OCI-LY3 (cell line): ENCODE measurements around the gene ARHGAP23.
A peak's percentile ranks its signal among the peaks of the same experiment; 100 is the strongest.

Experiments used
- H2AFZ ChIP-seq: fragments of 200-600, 300-600 bp; shearing (Covaris generic); 2 replicates; pipeline ENCODE4 v1.6.0; 2014; ENCODE audit warnings: antibody characterized with exemption, low read depth, low read length
- H3K27ac ChIP-seq: fragments of 200-600, 300-600 bp; sonication (generic); 2 replicates; pipeline ENCODE4 v1.5.1; 2014; ENCODE audit warnings: mild to moderate bottlenecking, low read length, moderate library complexity, mixed read lengths
- H3K27me3 ChIP-seq: fragments of 200-600, 300-600 bp; sonication (generic); 2 replicates; pipeline ENCODE4 v1.6.1; 2014; ENCODE audit warnings: low read depth, low read length, mixed read lengths
- H3K36me3 ChIP-seq: fragments of 200-600, 300-600 bp; sonication (generic); replicated peaks from 2 replicates; pipeline ENCODE3; 2014; ENCODE audit warnings: low read depth, low read length, mixed read lengths
- H3K4me1 ChIP-seq: fragments of 300-600, 200-600 bp; sonication (generic); 2 replicates; pipeline ENCODE4 v1.6.1; 2014; ENCODE audit warnings: low read length, mixed read lengths
- H3K4me2 ChIP-seq: fragments of 200-600, 300-600 bp; sonication (generic); 2 replicates; pipeline ENCODE4 v1.6.1; 2014; ENCODE audit warnings: low read length, mixed read lengths
- H3K4me3 ChIP-seq: fragments of 300-600, 200-600 bp; sonication (generic); 2 replicates; pipeline ENCODE4 v1.5.1; 2014; ENCODE audit warnings: antibody characterized with exemption, mild to moderate bottlenecking, low read length, moderate library complexity
- H3K79me2 ChIP-seq: fragments of 300-600, 200-600 bp; shearing (Covaris generic); 2 replicates; pipeline ENCODE4 v1.6.1; 2014; ENCODE audit warnings: mild to moderate bottlenecking, low read length, mixed read lengths
- H3K9ac ChIP-seq: fragments of 300-600, 200-600 bp; shearing (Covaris generic); 2 replicates; pipeline ENCODE4 v1.6.0; 2014; ENCODE audit warnings: mild to moderate bottlenecking, low read length, moderate library complexity
- H3K9me3 ChIP-seq: fragments of 200-600, 300-600 bp; shearing (Covaris generic); 2 replicates; pipeline ENCODE4 v1.6.1; 2014; ENCODE audit warnings: low read length, mixed read lengths; ENCODE audit not compliant: insufficient read depth
- H4K20me1 ChIP-seq: fragments of 200-600, 300-600 bp; sonication (generic); 2 replicates; pipeline ENCODE4 v1.6.1; 2016; ENCODE audit warnings: low read length, mixed read lengths; ENCODE audit not compliant: insufficient read depth
- EZH2phosphoT487 ChIP-seq: fragments of 200-600 bp; shearing (Covaris generic); IDR thresholded peaks from 2 replicates; pipeline ENCODE4 v1.6.1; 2018; ENCODE audit warnings: antibody characterized with exemption, mixed run types, low read depth
- TF ChIP-seq, protein P1 (sequence below): fragments of 200-600, 300-600 bp; sonication (generic); IDR thresholded peaks from 2 replicates; pipeline ENCODE4 v1.5.1; 2014; ENCODE audit warnings: antibody characterized with exemption, low read length, low read depth

Gene ARHGAP23

DNA sequence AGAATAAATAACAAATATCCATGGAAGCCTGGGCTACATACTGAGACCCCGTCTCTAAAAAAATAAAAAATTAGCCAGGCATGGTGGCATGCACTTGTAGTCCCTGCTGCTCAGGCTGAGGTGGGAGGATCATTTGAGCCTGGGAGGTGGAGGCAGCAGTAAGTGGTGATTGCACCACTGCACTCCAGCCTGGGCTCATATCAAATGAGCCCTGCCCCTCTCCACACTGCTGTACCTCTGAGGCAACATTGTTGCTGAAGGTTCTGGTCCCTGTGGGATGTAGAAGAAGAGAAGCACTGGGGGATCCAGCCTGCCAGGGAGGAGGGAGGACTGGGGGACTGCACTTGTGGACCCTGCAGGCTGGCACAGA, 11.4 kb upstream of the ARHGAP23 start:
- Histone ChIP-seq H3K9ac (no peak overlapping the region; the same call in 1 of the 2 replicates), H3K36me3 (no peaks in the 10 kb centered on the region), H2AFZ (0 out of 2 replicates have a peak overlapping the region, but pooled peaks have one; percentile 36), H4K20me1 (no peaks in the 10 kb centered on the region), H3K4me3 (no peak overlapping the region), H3K27me3 (peaks cover 19% of the 10 kb centered on the region), H3K9me3 (no peaks in the 10 kb centered on the region), H3K4me1 (peaks cover 36% of the 10 kb centered on the region), H3K27ac (peak overlapping the region; percentile 12; the same call in 1 of the 2 replicates), H3K79me2 (no peaks in the 10 kb centered on the region), H3K4me2 (peak overlapping the region; percentile 7; the same call in 1 of the 2 replicates)
- TF ChIP-seq EZH2phosphoT487: no peak
- TF ChIP-seq, protein P1, sequence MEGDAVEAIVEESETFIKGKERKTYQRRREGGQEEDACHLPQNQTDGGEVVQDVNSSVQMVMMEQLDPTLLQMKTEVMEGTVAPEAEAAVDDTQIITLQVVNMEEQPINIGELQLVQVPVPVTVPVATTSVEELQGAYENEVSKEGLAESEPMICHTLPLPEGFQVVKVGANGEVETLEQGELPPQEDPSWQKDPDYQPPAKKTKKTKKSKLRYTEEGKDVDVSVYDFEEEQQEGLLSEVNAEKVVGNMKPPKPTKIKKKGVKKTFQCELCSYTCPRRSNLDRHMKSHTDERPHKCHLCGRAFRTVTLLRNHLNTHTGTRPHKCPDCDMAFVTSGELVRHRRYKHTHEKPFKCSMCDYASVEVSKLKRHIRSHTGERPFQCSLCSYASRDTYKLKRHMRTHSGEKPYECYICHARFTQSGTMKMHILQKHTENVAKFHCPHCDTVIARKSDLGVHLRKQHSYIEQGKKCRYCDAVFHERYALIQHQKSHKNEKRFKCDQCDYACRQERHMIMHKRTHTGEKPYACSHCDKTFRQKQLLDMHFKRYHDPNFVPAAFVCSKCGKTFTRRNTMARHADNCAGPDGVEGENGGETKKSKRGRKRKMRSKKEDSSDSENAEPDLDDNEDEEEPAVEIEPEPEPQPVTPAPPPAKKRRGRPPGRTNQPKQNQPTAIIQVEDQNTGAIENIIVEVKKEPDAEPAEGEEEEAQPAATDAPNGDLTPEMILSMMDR: no peak

DNA sequence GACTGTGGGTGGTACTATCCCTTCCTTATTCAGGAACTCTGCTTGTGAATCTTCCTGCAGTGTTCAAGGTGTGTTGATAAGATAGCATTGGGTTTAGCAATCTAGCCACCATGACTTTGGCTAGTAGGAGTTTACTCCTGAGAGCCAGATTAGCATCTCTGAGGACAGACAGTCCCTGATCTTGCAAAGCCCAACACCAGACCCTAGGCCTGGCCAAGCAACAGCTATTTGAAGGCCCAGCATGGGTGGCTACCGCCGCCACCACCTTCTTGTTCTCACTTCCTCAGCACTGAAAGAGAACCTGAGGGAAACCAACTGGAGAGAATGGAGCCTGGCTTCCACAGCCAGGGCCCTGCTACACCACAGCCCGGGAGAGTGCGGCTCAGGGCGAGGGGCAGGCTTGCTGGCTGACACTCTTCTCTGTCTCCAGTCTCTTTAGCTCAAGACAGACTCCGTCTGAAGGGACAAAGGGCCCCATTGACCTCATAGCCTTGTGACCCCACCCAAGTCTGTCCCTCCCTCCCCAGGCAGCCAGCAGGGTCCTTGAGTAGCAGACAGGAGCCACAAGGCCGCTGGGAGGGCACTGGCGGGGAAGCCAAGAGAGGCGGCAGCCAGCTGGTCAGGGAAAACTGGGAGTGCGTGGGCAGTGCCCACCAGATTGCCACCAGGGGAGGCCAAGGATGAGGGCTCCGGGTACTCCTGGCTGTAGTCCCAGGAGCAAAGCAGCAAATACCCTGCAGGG, 10.9 kb upstream of the ARHGAP23 start:
- H3K27me3 ChIP-seq: peaks cover 24% of the 10 kb centered on the region
- no peaks in the 10 kb centered on the region for H4K20me1 ChIP-seq
- peaks cover 38% of the 10 kb centered on the region for H3K4me1 ChIP-seq
- H3K36me3 ChIP-seq: no peaks in the 10 kb centered on the region
- peak overlapping the region; percentile 7; the same call in 1 of the 2 replicates for H3K4me2 ChIP-seq
- H3K79me2 ChIP-seq: no peaks in the 10 kb centered on the region
- peak overlapping the region; percentile 36; the same call in 1 of the 2 replicates for H2AFZ ChIP-seq
- peak overlapping the region; percentile 12; the same call in 1 of the 2 replicates for H3K27ac ChIP-seq
- no peak overlapping the region for H3K4me3 ChIP-seq
- H3K9me3 ChIP-seq: no peaks in the 10 kb centered on the region
- H3K9ac ChIP-seq: no peak overlapping the region; the same call in 1 of the 2 replicates
- TF ChIP-seq, protein P1: no peak
- TF ChIP-seq EZH2phosphoT487: no peak

DNA sequence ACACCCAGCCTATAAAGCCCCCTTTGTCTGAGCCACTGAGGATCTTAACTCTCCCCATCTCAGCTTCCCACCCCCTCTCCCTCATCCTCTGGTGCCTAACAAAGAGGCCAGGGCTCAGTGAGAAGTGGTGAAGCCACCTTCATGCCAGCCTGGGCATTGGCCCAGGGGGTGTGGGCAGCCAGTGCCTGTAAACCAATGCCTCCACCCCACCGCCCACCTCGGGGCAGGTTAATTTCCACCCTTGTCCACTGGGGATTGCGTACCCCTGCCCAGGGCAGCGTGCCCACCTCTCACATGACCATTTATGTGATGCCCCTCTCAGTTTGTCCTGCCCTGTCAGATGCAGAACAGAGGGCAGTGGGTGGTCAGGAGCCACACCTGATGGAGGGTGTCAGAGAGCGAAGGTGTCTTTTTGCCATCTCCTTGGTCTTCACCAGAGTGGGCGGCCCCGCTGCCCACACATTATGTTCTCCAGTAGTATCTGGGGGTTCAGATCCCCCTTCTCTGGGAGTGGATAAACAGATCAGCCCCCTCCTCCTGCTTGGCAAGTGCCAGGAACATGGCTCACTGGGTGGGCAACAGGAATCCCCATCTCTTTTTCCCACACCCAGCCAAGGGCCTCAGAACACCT, 10.1 kb upstream of the ARHGAP23 start:
- no peaks in the 10 kb centered on the region for H3K9me3 ChIP-seq
- H3K4me2 ChIP-seq: no peak overlapping the region
- H3K27me3 ChIP-seq: peaks cover 31% of the 10 kb centered on the region
- peaks cover 38% of the 10 kb centered on the region for H3K4me1 ChIP-seq
- H3K36me3 ChIP-seq: no peaks in the 10 kb centered on the region
- H3K4me3 ChIP-seq: no peak overlapping the region
- TF ChIP-seq, protein P1: no peak
- no peak for TF ChIP-seq EZH2phosphoT487
- no peak overlapping the region for H3K9ac ChIP-seq
- no peaks in the 10 kb centered on the region for H3K79me2 ChIP-seq
- no peak overlapping the region for H3K27ac ChIP-seq
- no peak overlapping the region for H2AFZ ChIP-seq
- H4K20me1 ChIP-seq: no peaks in the 10 kb centered on the region
